NT2/D1 (cell line): ENCODE results near the gene ABHD4.

Source experiments
- SUZ12 ChIP-seq: IDR thresholded peaks from 2 replicates; pipeline ENCODE4 v1.6.1; 2011; ENCODE audit not compliant: insufficient read length, insufficient read depth; ENCODE audit errors: extremely low read depth
- YY1 ChIP-seq: IDR thresholded peaks from 2 replicates; pipeline ENCODE4 v1.6.1; 2011; ENCODE audit not compliant: insufficient read length, insufficient read depth
- ZNF274 ChIP-seq: IDR thresholded peaks from 2 replicates; pipeline ENCODE4 v1.6.1; 2011; ENCODE audit warnings: mild to moderate bottlenecking, low read depth, low read length

GRCh38 chr14:22596354-22596879 lies 1.7 kb upstream of the ABHD4 start:
- no peak for TF ChIP-seq YY1
- TF ChIP-seq SUZ12, result no peak
- no peak for TF ChIP-seq ZNF274
